ENCODE measurements around the gene SYNE3. TPM values are rescaled to one million over a fixed set of nuclear protein-coding genes. Genes with fewer than 3 reads are reported as not detected.
A peak's percentile ranks its signal among the peaks of the same experiment; 100 is the strongest.
"Not testable (repeated sequence)": the region's sequence is repeated elsewhere in the genome, so short reads cannot be mapped to it uniquely, and the experiment has no call there.

Gene SYNE3
- total RNA-seq, 2 experiments from 2014 or later: 91.5 TPM

- Mint-ChIP-seq H3K9me3 (ENCODE audit: insufficient read depth) (no peaks in the 10 kb centered on the region), H3K36me3 (ENCODE audit: low read depth) (peaks cover 63% of the 10 kb centered on the region), H3K27me3 (ENCODE audit: low read depth) (no peaks in the 10 kb centered on the region), H3K27ac (peak overlapping the region; percentile 60), H3K4me1 (ENCODE audit: low read depth) (peaks cover 72% of the 10 kb centered on the region), H3K4me3 (no peak overlapping the region)
- no peak for ATAC-seq
- no peak for DNase-seq
- ChIA-PET POLR2A (interaction anchor here (0.8 to 1.6 kb wide), 2 partner anchors 9 to 12 kb away, joined by 3 to 5 read pairs; no protein-coding TSS in a partner anchor), CTCF (interaction anchor here (17.6 kb wide), 1 partner anchor 18 kb away, joined by 199 read pairs; the partner anchor contains the start of gene GLRX5)
Measured at GRCh38 chr14:95510804-95511203, 5.6 kb downstream of the SYNE3 start.

GRCh38 chr14:95510344-95510743, 6.1 kb downstream of the SYNE3 start:
- peak overlapping the region; percentile 76 for H3K27ac Mint-ChIP-seq
- peaks cover 75% of the 10 kb centered on the region for H3K4me1 Mint-ChIP-seq (ENCODE audit: low read depth)
- H3K9me3 Mint-ChIP-seq (ENCODE audit: insufficient read depth); DNase-seq; ATAC-seq; H3K27me3 Mint-ChIP-seq (ENCODE audit: low read depth); H3K4me3 Mint-ChIP-seq: not testable (repeated sequence)
- ChIA-PET CTCF (interaction anchor here (4.0 to 17.6 kb wide), 2 partner anchors 13 to 18 kb away, joined by 18 to 199 read pairs; partner anchors contain the start of gene GLRX5), POLR2A (interaction anchor here (0.8 to 1.6 kb wide), 2 partner anchors 10 to 13 kb away, joined by 3 to 5 read pairs; no protein-coding TSS in a partner anchor)
- peaks cover 64% of the 10 kb centered on the region for H3K36me3 Mint-ChIP-seq (ENCODE audit: low read depth)

GRCh38 chr14:95509495-95509894, 7.0 kb downstream of the SYNE3 start:
- H3K9me3 Mint-ChIP-seq (ENCODE audit: insufficient read depth): no peaks in the 10 kb centered on the region
- H3K27me3 Mint-ChIP-seq (ENCODE audit: low read depth): no peaks in the 10 kb centered on the region
- no peak overlapping the region for H3K4me3 Mint-ChIP-seq
- H3K36me3 Mint-ChIP-seq (ENCODE audit: low read depth): peaks cover 60% of the 10 kb centered on the region
- no peak for ATAC-seq
- peaks cover 78% of the 10 kb centered on the region for H3K4me1 Mint-ChIP-seq (ENCODE audit: low read depth)
- POLR2A ChIA-PET: no interaction called here
- no peak overlapping the region for H3K27ac Mint-ChIP-seq
- DNase-seq: no peak
- CTCF ChIA-PET: interaction anchor here (2.4 to 17.6 kb wide), 3 partner anchors 12 to 67 kb away, joined by 10 to 199 read pairs (median 18); partner anchors contain the start of gene GLRX5

- ChIA-PET CTCF (interaction anchor here (0.9 to 17.6 kb wide), 4 partner anchors 11 to 66 kb away, joined by 3 to 199 read pairs (median 14); partner anchors contain the start of gene GLRX5), POLR2A (no interaction called here)
- H3K27me3 Mint-ChIP-seq (ENCODE audit: low read depth): no peaks in the 10 kb centered on the region
- no peak overlapping the region for H3K4me3 Mint-ChIP-seq
- ATAC-seq (no peak), DNase-seq (no peak)
- H3K36me3 Mint-ChIP-seq (ENCODE audit: low read depth): peaks cover 64% of the 10 kb centered on the region
- H3K4me1 Mint-ChIP-seq (ENCODE audit: low read depth): peaks cover 79% of the 10 kb centered on the region
- peak overlapping the region; percentile 66 for H3K27ac Mint-ChIP-seq
- H3K9me3 Mint-ChIP-seq (ENCODE audit: insufficient read depth): no peaks in the 10 kb centered on the region
Measured at GRCh38 chr14:95508377-95508776, 8.1 kb downstream of the SYNE3 start.

- Mint-ChIP-seq H3K9me3 (ENCODE audit: insufficient read depth) (no peaks in the 10 kb centered on the region), H3K4me1 (ENCODE audit: low read depth) (peaks cover 78% of the 10 kb centered on the region), H3K27ac (peak overlapping the region; percentile 66), H3K36me3 (ENCODE audit: low read depth) (peaks cover 63% of the 10 kb centered on the region), H3K4me3 (no peak overlapping the region), H3K27me3 (ENCODE audit: low read depth) (no peaks in the 10 kb centered on the region)
- CTCF ChIA-PET: interaction anchor here (0.7 to 17.6 kb wide), 5 partner anchors 10 to 65 kb away, joined by 3 to 199 read pairs (median 10); partner anchors contain the start of gene GLRX5
- POLR2A ChIA-PET: interaction anchor here (1.2 to 4.3 kb wide), 2 partner anchors 8 to 16 kb away, joined by 7 to 23 read pairs; partner anchors contain the start of gene SYNE3
- ATAC-seq: peak; percentile 64
- DNase-seq: peak; percentile 51
Measured at GRCh38 chr14:95507701-95508103, 8.7 kb downstream of the SYNE3 start.

- Mint-ChIP-seq H3K27me3 (ENCODE audit: low read depth) (no peaks in the 10 kb centered on the region), H3K4me1 (ENCODE audit: low read depth) (peaks cover 83% of the 10 kb centered on the region), H3K27ac (peak overlapping the region; percentile 66), H3K36me3 (ENCODE audit: low read depth) (peaks cover 67% of the 10 kb centered on the region), H3K9me3 (ENCODE audit: insufficient read depth) (no peaks in the 10 kb centered on the region), H3K4me3 (peak overlapping the region; percentile 15)
- DNase-seq (no peak), ATAC-seq (no peak)
- CTCF ChIA-PET: interaction anchor here (0.7 to 17.6 kb wide), 5 partner anchors 9 to 65 kb away, joined by 3 to 199 read pairs (median 10); partner anchors contain the start of gene GLRX5
- POLR2A ChIA-PET: interaction anchor here (0.8 to 4.3 kb wide), 4 partner anchors 9 to 16 kb away, joined by 3 to 23 read pairs (median 5); partner anchors contain the start of gene SYNE3
Measured at GRCh38 chr14:95507174-95507573, 9.3 kb downstream of the SYNE3 start.

- DNase-seq (no peak), ATAC-seq (no peak)
- no peaks in the 10 kb centered on the region for H3K27me3 Mint-ChIP-seq (ENCODE audit: low read depth)
- H3K27ac Mint-ChIP-seq: peak overlapping the region; percentile 46
- H3K9me3 Mint-ChIP-seq (ENCODE audit: insufficient read depth): no peaks in the 10 kb centered on the region
- CTCF ChIA-PET: interaction anchor here (1.0 to 17.6 kb wide), 7 partner anchors 9 to 78 kb away, joined by 3 to 199 read pairs (median 6); partner anchors contain the start of genes GLRX5 and SYNE3
- H3K36me3 Mint-ChIP-seq (ENCODE audit: low read depth): peaks cover 69% of the 10 kb centered on the region
- H3K4me3 Mint-ChIP-seq: no peak overlapping the region
- H3K4me1 Mint-ChIP-seq (ENCODE audit: low read depth): peaks cover 85% of the 10 kb centered on the region
- POLR2A ChIA-PET: interaction anchor here (0.6 to 4.3 kb wide), 7 partner anchors 9 to 494 kb away, joined by 3 to 23 read pairs (median 4); no protein-coding TSS in a partner anchor
Measured at GRCh38 chr14:95505030-95505589, 11.3 kb downstream of the SYNE3 start.

GRCh38 chr14:95504135-95505029, 12.1 kb downstream of the SYNE3 start:
- H3K4me3 Mint-ChIP-seq: no peak overlapping the region
- DNase-seq: no peak
- POLR2A ChIA-PET: interaction anchor here (0.6 to 4.3 kb wide), 10 partner anchors 8 to 493 kb away, joined by 3 to 23 read pairs (median 4); no protein-coding TSS in a partner anchor
- CTCF ChIA-PET: interaction anchor here (1.0 to 17.6 kb wide), 7 partner anchors 8 to 77 kb away, joined by 3 to 199 read pairs (median 6); partner anchors contain the start of genes GLRX5 and SYNE3
- ATAC-seq: no peak
- H3K27me3 Mint-ChIP-seq (ENCODE audit: low read depth): no peaks in the 10 kb centered on the region
- H3K9me3 Mint-ChIP-seq (ENCODE audit: insufficient read depth): no peaks in the 10 kb centered on the region
- H3K4me1 Mint-ChIP-seq (ENCODE audit: low read depth): peaks cover 83% of the 10 kb centered on the region
- peak overlapping the region; percentile 44 for H3K27ac Mint-ChIP-seq
- H3K36me3 Mint-ChIP-seq (ENCODE audit: low read depth): peaks cover 65% of the 10 kb centered on the region

GRCh38 chr14:95503365-95504134, 12.9 kb downstream of the SYNE3 start:
- no peak for ATAC-seq
- no peak for DNase-seq
- H3K4me3 Mint-ChIP-seq: no peak overlapping the region
- ChIA-PET CTCF (interaction anchor here (1.2 to 17.6 kb wide), 5 partner anchors 7 to 61 kb away, joined by 4 to 199 read pairs (median 6); partner anchors contain the start of gene GLRX5), POLR2A (interaction anchor here (0.7 to 4.3 kb wide), 8 partner anchors 9 to 35 kb away, joined by 3 to 23 read pairs (median 6); partner anchors contain the start of gene SYNE3)
- H3K36me3 Mint-ChIP-seq (ENCODE audit: low read depth): peaks cover 67% of the 10 kb centered on the region
- H3K9me3 Mint-ChIP-seq (ENCODE audit: insufficient read depth): no peaks in the 10 kb centered on the region
- H3K27ac Mint-ChIP-seq: no peak overlapping the region
- H3K4me1 Mint-ChIP-seq (ENCODE audit: low read depth): peaks cover 85% of the 10 kb centered on the region
- H3K27me3 Mint-ChIP-seq (ENCODE audit: low read depth): no peaks in the 10 kb centered on the region

- POLR2A ChIA-PET: interaction anchor here (0.8 kb wide), 1 partner anchor 13 kb away, joined by 3 read pairs; the partner anchor contains the start of gene SYNE3
- ATAC-seq: no peak
- CTCF ChIA-PET: interaction anchor here (1.2 to 17.6 kb wide), 2 partner anchors 26 to 60 kb away, joined by 4 to 199 read pairs; partner anchors contain the start of gene GLRX5
- Mint-ChIP-seq H3K4me1 (ENCODE audit: low read depth) (peaks cover 82% of the 10 kb centered on the region), H3K4me3 (no peak overlapping the region), H3K9me3 (ENCODE audit: insufficient read depth) (no peaks in the 10 kb centered on the region), H3K36me3 (ENCODE audit: low read depth) (peaks cover 58% of the 10 kb centered on the region), H3K27me3 (ENCODE audit: low read depth) (no peaks in the 10 kb centered on the region), H3K27ac (peak overlapping the region; percentile 28)
- no peak for DNase-seq
Measured at GRCh38 chr14:95502381-95502950, 14.0 kb downstream of the SYNE3 start.
